H1 (cell line): ENCODE data around the gene RAD9A. TPM values are rescaled to one million over a fixed set of nuclear protein-coding genes. Genes with fewer than 3 reads are reported as not detected.

Experiments used
- CTCF ChIA-PET: fragments of 300-600 bp; sonication (Branson Sonifier 250); formaldehyde crosslinking; loops from one replicate; lab custom pipeline; 2021; ENCODE audit not compliant: partially characterized antibody; lab: Charles Lee
- POLR2A ChIA-PET: fragments of 300-600 bp; sonication (Branson Sonifier 250); formaldehyde crosslinking; loops from one replicate; lab custom pipeline; 2021; ENCODE audit warnings: inconsistent platforms; ENCODE audit not compliant: partially characterized antibody; lab: Charles Lee
- DNase-seq, 2 experiments: peaks; one replicate each; pipeline versions ENCODE4 v3.0.0 to v3.0.0-alpha.2; 2010 to 2022; ENCODE audit warnings: low spot score in 2 of 2, low read depth in 1 of 2, mixed read lengths in 1 of 2
- FAIRE-seq: peaks from 2 replicates; lab custom pipeline; 2011; peaks lifted over from hg19 to GRCh38; lab: Jason Lieb, UNC
- H2AFZ ChIP-seq: 2 replicates; pipeline ENCODE4 v1.8.1; 2012; ENCODE audit warnings: low read length, inconsistent platforms
- H2AK5ac ChIP-seq: 2 replicates; pipeline ENCODE4 v1.6.1; 2013; ENCODE audit warnings: low read depth, low read length
- H2BK120ac ChIP-seq: replicated peaks from 2 replicates; pipeline ENCODE3; 2013; ENCODE audit warnings: low read depth, low read length, inconsistent platforms
- H2BK12ac ChIP-seq: 2 replicates; pipeline ENCODE4 v1.6.1; 2013; ENCODE audit warnings: low read depth, low read length
- H2BK15ac ChIP-seq: 2 replicates; pipeline ENCODE4 v1.6.1; 2013; ENCODE audit warnings: low read length
- H2BK20ac ChIP-seq: 2 replicates; pipeline ENCODE4 v1.6.1; 2013; ENCODE audit warnings: low read length
- H2BK5ac ChIP-seq: 2 replicates; pipeline ENCODE4 v1.6.1; 2013; ENCODE audit warnings: low read depth, low read length
- H3K14ac ChIP-seq: 2 replicates; pipeline ENCODE4 v1.6.1; 2013; ENCODE audit warnings: inconsistent platforms; ENCODE audit not compliant: insufficient read length
- H3K18ac ChIP-seq: 2 replicates; pipeline ENCODE4 v1.6.1; 2013; ENCODE audit warnings: low read length; ENCODE audit errors: extremely low read depth
- H3K23ac ChIP-seq: 2 replicates; pipeline ENCODE4 v1.6.1; 2013; ENCODE audit warnings: inconsistent platforms; ENCODE audit not compliant: insufficient read length
- H3K23me2 ChIP-seq: 2 replicates; pipeline ENCODE4 v1.6.1; 2013; ENCODE audit warnings: low read depth, low read length
- H3K27ac ChIP-seq: 2 replicates; pipeline ENCODE4 v1.6.1; 2011; ENCODE audit warnings: low read depth, low read length, inconsistent platforms
- H3K27me3 ChIP-seq, 4 experiments: replicated peaks in 1 of 4; 1 replicate in 1 of 4; 2 replicates in 3 of 4; pipeline versions ENCODE4 v1.6.1 to v1.8.1; 2011 to 2013; ENCODE audit warnings: low read length in 3 of 4, mild to moderate bottlenecking in 3 of 4, inconsistent platforms in 2 of 4, mixed read lengths in 2 of 4, moderate library complexity in 1 of 4; ENCODE audit not compliant: control insufficient read depth in 3 of 4, insufficient read depth in 3 of 4; ENCODE audit errors: extremely low read depth in 1 of 4
- H3K36me3 ChIP-seq, 4 experiments: 2 replicates each; pipeline versions ENCODE4 v1.6.1 to v1.8.1; 2011 to 2013; ENCODE audit warnings: mild to moderate bottlenecking in 4 of 4, low read length in 3 of 4, moderate library complexity in 2 of 4, control low read depth in 1 of 4, inconsistent platforms in 1 of 4; ENCODE audit not compliant: insufficient read depth in 4 of 4, control insufficient read depth in 2 of 4
- H3K4ac ChIP-seq: replicated peaks from 2 replicates; pipeline ENCODE3; 2013; ENCODE audit warnings: low read length, low read depth, mixed read lengths, inconsistent platforms; ENCODE audit not compliant: insufficient read length
- H3K4me1 ChIP-seq, 4 experiments: replicated peaks in 1 of 4; 1 replicate in 1 of 4; 2 replicates in 3 of 4; pipeline versions ENCODE4 v1.6.1 to v1.8.1; 2011 to 2013; ENCODE audit warnings: low read length in 3 of 4, inconsistent platforms in 2 of 4, mixed read lengths in 1 of 4; ENCODE audit not compliant: insufficient read depth in 4 of 4, control insufficient read depth in 3 of 4
- H3K4me2 ChIP-seq, 2 experiments: 2 replicates each; pipeline versions ENCODE4 v1.6.1 to v1.8.1; 2011 to 2013; ENCODE audit warnings: low read depth in 2 of 2, low read length in 2 of 2, control low read depth in 1 of 2, inconsistent platforms in 1 of 2, mild to moderate bottlenecking in 1 of 2; ENCODE audit not compliant: insufficient read depth in 1 of 2
- H3K4me3 ChIP-seq, 4 experiments: fragments of 200-600, 300-600 bp in 1 of 4; sonication (generic), shearing (Covaris generic), sonication (Bioruptor Twin) in 1 of 4; 2 replicates each; pipeline versions ENCODE4 v1.5.1 to v1.8.1; 2011 to 2016; ENCODE audit warnings: low read length in 4 of 4, low read depth in 3 of 4, control low read depth in 2 of 4, inconsistent platforms in 2 of 4, mild to moderate bottlenecking in 2 of 4, mixed read lengths in 1 of 4, moderate library complexity in 1 of 4; ENCODE audit not compliant: insufficient read depth in 2 of 4; ENCODE audit errors: extremely low read depth in 1 of 4
- H3K56ac ChIP-seq: replicated peaks from 2 replicates; pipeline ENCODE3; 2013; ENCODE audit warnings: low read depth, mild to moderate bottlenecking, mixed read lengths, low read length, inconsistent platforms; ENCODE audit not compliant: insufficient read length
- H3K79me1 ChIP-seq: 2 replicates; pipeline ENCODE4 v1.6.1; 2013; ENCODE audit warnings: low read depth, low read length, control low read depth
- H3K79me2 ChIP-seq, 2 experiments: 2 replicates each; pipeline versions ENCODE4 v1.6.1 to v1.8.1; 2012 to 2013; ENCODE audit warnings: low read length in 2 of 2, mild to moderate bottlenecking in 2 of 2, inconsistent platforms in 1 of 2; ENCODE audit not compliant: insufficient read depth in 2 of 2, control insufficient read depth in 1 of 2
- H3K9ac ChIP-seq, 4 experiments: replicated peaks in 1 of 4; 1 replicate in 1 of 4; 2 replicates in 3 of 4; pipeline versions ENCODE4 v1.6.1 to v1.8.1; 2011 to 2013; ENCODE audit warnings: low read depth in 3 of 4, low read length in 3 of 4, control low read depth in 2 of 4, mild to moderate bottlenecking in 2 of 4, moderate library complexity in 2 of 4, inconsistent platforms in 1 of 4; ENCODE audit errors: extremely low read depth in 1 of 4
- H3K9me3 ChIP-seq, 2 experiments: 2 replicates each; pipeline versions ENCODE4 v1.6.1 to v1.8.1; 2012 to 2013; ENCODE audit warnings: mild to moderate bottlenecking in 2 of 2, moderate library complexity in 2 of 2, control low read depth in 1 of 2, inconsistent platforms in 1 of 2, low read depth in 1 of 2, low read length in 1 of 2, mixed read lengths in 1 of 2; ENCODE audit not compliant: insufficient read depth in 2 of 2
- H4K20me1 ChIP-seq, 2 experiments: replicated peaks in 1 of 2; 2 replicates each; pipeline versions ENCODE3 to v1.8.1; 2011 to 2013; ENCODE audit warnings: inconsistent platforms in 2 of 2, low read length in 2 of 2, mild to moderate bottlenecking in 1 of 2; ENCODE audit not compliant: insufficient read depth in 2 of 2, control insufficient read depth in 1 of 2
- H4K5ac ChIP-seq: 2 replicates; pipeline ENCODE4 v1.6.1; 2013; ENCODE audit warnings: low read length, low read depth, mixed read lengths, inconsistent platforms; ENCODE audit not compliant: insufficient read length
- H4K8ac ChIP-seq: 2 replicates; pipeline ENCODE4 v1.8.0; 2013; ENCODE audit warnings: mild to moderate bottlenecking, moderate library complexity, low read length, inconsistent platforms; ENCODE audit not compliant: insufficient read depth; ENCODE audit errors: extremely low read depth
- H4K91ac ChIP-seq: replicated peaks from 2 replicates; pipeline ENCODE3; 2013; ENCODE audit warnings: low read length, mixed read lengths, inconsistent platforms; ENCODE audit not compliant: insufficient read length
- SP2 ChIP-seq: IDR thresholded peaks from 2 replicates; pipeline ENCODE4 v1.6.1; 2012; ENCODE audit warnings: mild to moderate bottlenecking, low read length, inconsistent platforms
- WGBS, 2 experiments: shearing (Covaris generic) in 1 of 2; methylation state at CpG; one replicate each; pipeline versions ENCODE4 v1.1.6 to v1.1.7; 2013 to 2015; ENCODE audit warnings: low lambda C conversion rate in 2 of 2, mixed read lengths in 2 of 2, inconsistent platforms in 1 of 2, low coverage in 1 of 2, missing lambda C conversion rate in 1 of 2; ENCODE audit not compliant: insufficient replicate concordance in 2 of 2, insufficient coverage in 1 of 2, insufficient read length in 1 of 2; ENCODE audit errors: extremely low coverage in 1 of 2, missing lambda C conversion rate in 1 of 2; 5-methylcytosine and 5-hydroxymethylcytosine counted together
- polyA plus RNA-seq, 7 experiments: library from polyadenylated mRNA; depleted of rRNA in 3 of 7; stranded (reverse) in 5 of 7; unstranded in 2 of 7; fragments of >200 nt in 5 of 7; fragments of 200-250 nt in 2 of 7; gene quantifications; 1 replicate in 5 of 7; 2 replicates in 1 of 7; 4 replicates in 1 of 7; pipeline versions ENCODE4 v1.2.1 to v1.2.3, GENCODE V29; 2011 to 2013; ENCODE audit warnings: missing spikeins in 2 of 7, mixed read lengths in 2 of 7
- total RNA-seq: library from RNA; stranded (reverse); fragmentation: NEBNext Ultra II Directional; extraction: Animal tissue kit (Norgen Biotek cat#: 25700); gene quantifications from 2 replicates; pipeline ENCODE4 v1.2.1, GENCODE V29; 2021
- TF ChIP-seq, protein P1 (sequence below), 3 experiments: IDR thresholded peaks; 1 replicate in 2 of 3; 2 replicates in 1 of 3; pipeline versions ENCODE4 v1.5.1 to v1.6.1; 2011; ENCODE audit warnings: low read length in 3 of 3, mild to moderate bottlenecking in 3 of 3, inconsistent platforms in 2 of 3, low read depth in 1 of 3, moderate library complexity in 1 of 3; ENCODE audit not compliant: insufficient read depth in 1 of 3; ENCODE audit errors: control extremely low read depth in 1 of 3

RAD9A gene
- total and polyA plus RNA-seq, 2 of the 8 experiments (the other 6 are each of a cell fraction or from before 2014, with no cell fraction given) = 22.2 to 25.5 TPM

DNA sequence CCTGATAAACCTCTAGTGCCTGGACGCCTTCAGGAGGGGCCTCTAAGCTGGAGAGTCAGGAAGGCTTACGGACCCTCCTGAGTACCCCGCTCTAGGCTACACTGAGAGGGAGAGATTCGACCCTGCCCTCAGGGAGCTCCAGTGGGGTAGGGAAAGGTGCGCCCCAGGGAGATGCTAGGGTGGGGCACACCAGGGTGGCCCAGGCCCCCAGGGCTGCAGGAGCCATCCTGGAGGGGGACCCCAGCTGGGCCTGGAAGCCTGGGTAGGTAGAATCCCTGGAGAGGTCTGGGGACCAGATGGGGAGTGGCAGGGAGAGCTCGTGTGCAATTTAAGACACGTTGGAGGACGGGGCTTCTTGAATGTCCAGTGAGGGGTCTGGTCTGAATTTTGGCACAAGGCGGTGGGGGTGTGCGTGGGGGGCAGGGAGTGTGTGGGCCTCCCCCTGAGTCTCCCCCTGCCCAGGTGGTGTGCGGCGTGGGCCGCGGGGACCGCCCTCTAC lies 28.4 kb downstream of the RAD9A start:
- peak overlapping the region; percentile 19; the same call in 1 of the 2 replicates for H3K18ac ChIP-seq
- H3K4ac ChIP-seq = no peak overlapping the region
- no peak overlapping the region for H2BK20ac ChIP-seq
- no peak overlapping the region for H2AFZ ChIP-seq
- no peak overlapping the region for H3K14ac ChIP-seq
- no peak overlapping the region for H2BK12ac ChIP-seq
- H3K9ac ChIP-seq = peak overlapping the region in 3 of 4 experiments; percentile 20 to 52 (median 47); a peak in 3 of 7 replicates
- WGBS, 2 experiments = 57% methylated on average over 12 of the region's 15 CpGs; no CpG with 5 or more reads in 1 of the 2 experiments
- peaks cover 4 to 15% (median 10%) of the 10 kb centered on the region in 4 experiments for H3K4me1 ChIP-seq
- peaks cover 0 to 8% (median 5%) of the 10 kb centered on the region in 4 experiments; a peak in 4 of 7 replicates for H3K27me3 ChIP-seq
- no peak overlapping the region for H2BK5ac ChIP-seq
- peak overlapping the region; percentile 65 for H4K91ac ChIP-seq
- no peak overlapping the region for H3K27ac ChIP-seq
- peak overlapping the region; percentile 57 to 83 for H3K4me2 ChIP-seq
- DNase-seq (no peak), FAIRE-seq (no peak)
- no peak overlapping the region for H4K5ac ChIP-seq
- no peaks in the 10 kb centered on the region for H3K36me3 ChIP-seq
- CTCF ChIA-PET = interaction anchor here (0.6 to 2.4 kb wide), 5 partner anchors 13 to 388 kb away, joined by 3 to 13 read pairs (median 3); partner anchors contain the start of genes PPP1CA and TBC1D10C
- no peaks in the 10 kb centered on the region for H3K9me3 ChIP-seq
- peak overlapping the region; percentile 32 to 64 (median 36); a peak in 6 of 8 replicates for H3K4me3 ChIP-seq
- H2AK5ac ChIP-seq = no peak overlapping the region
- peak overlapping the region; percentile 3; the same call in 1 of the 2 replicates for H4K8ac ChIP-seq
- POLR2A ChIA-PET = interaction anchor here (0.9 to 10.2 kb wide), 10 partner anchors 8 to 75 kb away, joined by 3 to 104 read pairs (median 4); partner anchors contain the start of genes CORO1B, PPP1CA, PTPRCAP and RAD9A
- H2BK15ac ChIP-seq = no peak overlapping the region
- peaks cover 11% of the 10 kb centered on the region; the same call in 1 of the 2 replicates for H3K23me2 ChIP-seq
- TF ChIP-seq, protein P1, sequence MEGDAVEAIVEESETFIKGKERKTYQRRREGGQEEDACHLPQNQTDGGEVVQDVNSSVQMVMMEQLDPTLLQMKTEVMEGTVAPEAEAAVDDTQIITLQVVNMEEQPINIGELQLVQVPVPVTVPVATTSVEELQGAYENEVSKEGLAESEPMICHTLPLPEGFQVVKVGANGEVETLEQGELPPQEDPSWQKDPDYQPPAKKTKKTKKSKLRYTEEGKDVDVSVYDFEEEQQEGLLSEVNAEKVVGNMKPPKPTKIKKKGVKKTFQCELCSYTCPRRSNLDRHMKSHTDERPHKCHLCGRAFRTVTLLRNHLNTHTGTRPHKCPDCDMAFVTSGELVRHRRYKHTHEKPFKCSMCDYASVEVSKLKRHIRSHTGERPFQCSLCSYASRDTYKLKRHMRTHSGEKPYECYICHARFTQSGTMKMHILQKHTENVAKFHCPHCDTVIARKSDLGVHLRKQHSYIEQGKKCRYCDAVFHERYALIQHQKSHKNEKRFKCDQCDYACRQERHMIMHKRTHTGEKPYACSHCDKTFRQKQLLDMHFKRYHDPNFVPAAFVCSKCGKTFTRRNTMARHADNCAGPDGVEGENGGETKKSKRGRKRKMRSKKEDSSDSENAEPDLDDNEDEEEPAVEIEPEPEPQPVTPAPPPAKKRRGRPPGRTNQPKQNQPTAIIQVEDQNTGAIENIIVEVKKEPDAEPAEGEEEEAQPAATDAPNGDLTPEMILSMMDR (IDR thresholded peaks at IDR 0.05; ENCODE audit: control extremely low read depth in 1 of 3, insufficient read depth in 1 of 3, low read depth in 1 of 3, low read length in 3 of 3) = no peak
- TF ChIP-seq SP2 = no peak
- TF ChIP-seq, all 59 proteins: peak for 0
- no peaks in the 10 kb centered on the region for H3K79me2 ChIP-seq
- H3K79me1 ChIP-seq = no peaks in the 10 kb centered on the region
- H2BK120ac ChIP-seq = no peak overlapping the region
- H3K23ac ChIP-seq = no peak overlapping the region
- peaks cover 0 to 3% of the 10 kb centered on the region in 2 experiments for H4K20me1 ChIP-seq
- H3K56ac ChIP-seq = peak overlapping the region; percentile 75
